ENCODE measurements around the gene SLC35A4. TPM values are rescaled to one million over a fixed set of nuclear protein-coding genes. Genes with fewer than 3 reads are reported as not detected.

SLC35A4 gene
- total RNA-seq, 1 donor from 2014 or later = 46.2 TPM

- no peak for DNase-seq (ENCODE audit: low spot score in 2 of 2)
- Histone ChIP-seq H3K4me1 (peaks cover 19 to 22% of the 10 kb centered on the region in 2 donors), H3K36me3 (peaks cover 42 to 50% of the 10 kb centered on the region in 2 donors), H3K9me3 (no peaks in the 10 kb centered on the region), H3K27me3 (no peaks in the 10 kb centered on the region), H3K27ac (no peak overlapping the region), H3K4me3 (no peak overlapping the region)
- TF ChIP-seq CTCF (IDR thresholded peaks at IDR 0.05) = no peak
- intact Hi-C loops (cut with DNase I) = loop anchor here (2.0 to 5.0 kb wide), 2 partner anchors 119 to 157 kb away; partner anchors contain the start of genes WDR55 and ZMAT2
Measured at GRCh38 chr5:140545606-140546005, 19.0 kb upstream of the SLC35A4 start.

GRCh38 chr5:140546851-140547507, 17.6 kb upstream of the SLC35A4 start:
- intact Hi-C loops (cut with DNase I) = loop anchor here (1.0 to 5.0 kb wide), 4 partner anchors 10 to 155 kb away; partner anchors contain the start of genes SRA1, TMCO6, WDR55 and ZMAT2
- Histone ChIP-seq H3K4me1 (peaks cover 19 to 22% of the 10 kb centered on the region in 2 donors), H3K27ac (peak overlapping the region; percentile 95 to 97), H3K27me3 (no peaks in the 10 kb centered on the region), H3K36me3 (peaks cover 39 to 46% of the 10 kb centered on the region in 2 donors), H3K4me3 (peak overlapping the region in 1 of 2 donors; percentile 69), H3K9me3 (no peaks in the 10 kb centered on the region)
- no peak for DNase-seq (ENCODE audit: low spot score in 2 of 2)
- no peak for TF ChIP-seq CTCF (IDR thresholded peaks at IDR 0.05)

GRCh38 chr5:140547508-140548299, 16.9 kb upstream of the SLC35A4 start, which contains the start of gene EIF4EBP3:
TSS of gene EIF4EBP3 (plus strand) at chr5:140547662. CDS start at chr5:140547738, 76 bp downstream.
- H3K36me3 ChIP-seq = peaks cover 34 to 38% of the 10 kb centered on the region in 2 donors
- peaks cover 19 to 22% of the 10 kb centered on the region in 2 donors for H3K4me1 ChIP-seq
- peak; percentile 64 to 94 (median 72) for TF ChIP-seq CTCF (IDR thresholded peaks at IDR 0.05)
- no peaks in the 10 kb centered on the region for H3K9me3 ChIP-seq
- intact Hi-C loops (cut with DNase I) = loop anchor here (1.0 to 5.0 kb wide), 5 partner anchors 10 to 155 kb away; partner anchors contain the start of genes APBB3, SLC35A4, SRA1 and TMCO6
- peak; percentile 87 to 98 for DNase-seq (ENCODE audit: low spot score in 2 of 2)
- H3K4me3 ChIP-seq = peak within 1 kb of the TSS; percentile 63 to 69
- no peaks in the 10 kb centered on the region for H3K27me3 ChIP-seq
- H3K27ac ChIP-seq = peak within 1 kb of the TSS; percentile 95 to 97

- TF ChIP-seq CTCF (IDR thresholded peaks at IDR 0.05) = no peak
- peaks cover 28 to 33% of the 10 kb centered on the region in 2 donors for H3K36me3 ChIP-seq
- intact Hi-C loops (cut with DNase I) = loop anchor here (1.0 to 5.0 kb wide), 2 partner anchors 16 to 154 kb away; partner anchors contain the start of genes APBB3, SLC35A4 and ZMAT2
Measured at GRCh38 chr5:140548300-140548688, 16.3 kb upstream of the SLC35A4 start.

GRCh38 chr5:140548791-140549190, 15.8 kb upstream of the SLC35A4 start:
- intact Hi-C loops (cut with DNase I) = loop anchor here (1.0 to 5.0 kb wide), 2 partner anchors 16 to 154 kb away; partner anchors contain the start of genes APBB3, SLC35A4 and ZMAT2

More at GRCh38 chr5:140548300-140548688, 16.3 kb upstream of the SLC35A4 start:
- Histone ChIP-seq H3K4me1 (peaks cover 19 to 22% of the 10 kb centered on the region in 2 donors), H3K27ac (peak overlapping the region; percentile 95 to 97), H3K9me3 (no peaks in the 10 kb centered on the region), H3K27me3 (no peaks in the 10 kb centered on the region), H3K4me3 (peak overlapping the region; percentile 63 to 69)
- DNase-seq (ENCODE audit: low spot score in 2 of 2) = no peak

More at GRCh38 chr5:140548791-140549190, 15.8 kb upstream of the SLC35A4 start:
- TF ChIP-seq CTCF (IDR thresholded peaks at IDR 0.05) = no peak
- no peaks in the 10 kb centered on the region for H3K9me3 ChIP-seq
- H3K36me3 ChIP-seq = peaks cover 28 to 29% of the 10 kb centered on the region in 2 donors
- H3K4me1 ChIP-seq = peaks cover 19 to 22% of the 10 kb centered on the region in 2 donors
- peak overlapping the region; percentile 95 to 97 for H3K27ac ChIP-seq
- no peak for DNase-seq (ENCODE audit: low spot score in 2 of 2)
- peak overlapping the region in 1 of 2 donors; percentile 69 for H3K4me3 ChIP-seq
- no peaks in the 10 kb centered on the region for H3K27me3 ChIP-seq
